Measurements from ENCODE around the gene ASL. TPM values are rescaled to one million over a fixed set of nuclear protein-coding genes. Genes with fewer than 3 reads are reported as not detected.
A peak's percentile ranks its signal among the peaks of the same experiment; 100 is the strongest.
"Not testable (repeated sequence)": the region's sequence is repeated elsewhere in the genome, so short reads cannot be mapped to it uniquely, and the experiment has no call there.

Gene ASL
- total RNA-seq: 1 to 10 TPM; 4.3 to 8.6 (median 6.6) TPM
- polyA plus RNA-seq: 10 to 100 TPM in 1 of 3 donors, 1 to 10 TPM in 2; 3.3 to 32.9 (median 6.5) TPM
- long read RNA-seq, donor 1, partial matches to known transcripts: 4 of 9 reads
- long read RNA-seq, donor 1, other reads (novel, unspliced or antisense): 2 of 9 reads
- long read RNA-seq, donor 2, partial matches to known transcripts: 1 of 9 reads
- long read RNA-seq, donor 2, other reads (novel, unspliced or antisense): 4 of 9 reads

- H3K27me3 ChIP-seq (ENCODE audit: insufficient read depth in 3 of 3, low read length in 2 of 3): no peaks in the 10 kb centered on the region
- WGBS, 3 donors: 0 to 1% (median 1%) methylated on average over 42 to 67 of the region's 67 CpGs
- peaks cover 0 to 3% of the 10 kb centered on the region in 2 donors for H3K36me3 ChIP-seq (ENCODE audit: insufficient read depth in 1 of 2, low read depth in 1 of 2)
- H3K4me3 ChIP-seq: peak within 1 kb of the TSS; percentile 95
- H3K9me3 ChIP-seq: no peaks in the 10 kb centered on the region
- DNase-seq (peak; percentile 95 to 96), ATAC-seq (peak; percentile 100)
- peak within 1 kb of the TSS; percentile 79 for H3K27ac ChIP-seq
- peaks cover 8% of the 10 kb centered on the region for H3K4me1 ChIP-seq
- TF ChIP-seq CTCF (IDR thresholded peaks at IDR 0.05): no peak
- intact Hi-C loops (cut with DNase I): loop anchor here (5.0 kb wide), 1 partner anchor 41 kb away; no protein-coding TSS in a partner anchor
Measured at GRCh38 chr7:66075590-66076461, at the start of gene ASL. ASL (plus strand) TSS chr7:66075819; CDS start chr7:66076082, 263 bp downstream.

- H3K9me3 ChIP-seq; intact Hi-C loops (cut with DNase I); ATAC-seq; H3K27ac ChIP-seq; H3K36me3 ChIP-seq (ENCODE audit: insufficient read depth in 1 of 2, low read depth in 1 of 2); H3K27me3 ChIP-seq (ENCODE audit: insufficient read depth in 3 of 3, low read length in 2 of 3); DNase-seq; H3K4me3 ChIP-seq; H3K4me1 ChIP-seq: not testable (repeated sequence)
- 58 to 66% (median 65%) methylated on average over 3 of the region's 3 CpGs for WGBS, 3 donors
Measured at GRCh38 chr7:66028342-66028741, 47.3 kb upstream of the ASL start.

GRCh38 chr7:66033471-66034385 is 41.9 kb upstream of the ASL start:
- Histone ChIP-seq H3K27ac (no peak overlapping the region), H3K36me3 (ENCODE audit: insufficient read depth in 1 of 2, low read depth in 1 of 2) (no peaks in the 10 kb centered on the region), H3K27me3 (ENCODE audit: insufficient read depth in 3 of 3, low read length in 2 of 3) (no peaks in the 10 kb centered on the region), H3K4me1 (no peaks in the 10 kb centered on the region), H3K9me3 (no peaks in the 10 kb centered on the region), H3K4me3 (no peak overlapping the region)
- 67 to 72% (median 71%) methylated on average over 7 of the region's 7 CpGs for WGBS, 3 donors
- no peak for TF ChIP-seq CTCF (IDR thresholded peaks at IDR 0.05)
- intact Hi-C loops (cut with DNase I): loop anchor here (10.0 kb wide), 1 partner anchor 381 kb away; no protein-coding TSS in a partner anchor
- DNase-seq (no peak), ATAC-seq (no peak)

- intact Hi-C loops (cut with DNase I): loop anchor here (10.0 kb wide), 1 partner anchor 380 kb away; no protein-coding TSS in a partner anchor
- H3K27ac ChIP-seq; H3K9me3 ChIP-seq; ATAC-seq; H3K4me1 ChIP-seq; H3K36me3 ChIP-seq (ENCODE audit: insufficient read depth in 1 of 2, low read depth in 1 of 2); H3K27me3 ChIP-seq (ENCODE audit: insufficient read depth in 3 of 3, low read length in 2 of 3); H3K4me3 ChIP-seq; DNase-seq: not testable (repeated sequence)
- 35 to 55% (median 48%) methylated on average over 1 of the region's 1 CpG for WGBS, 3 donors
Measured at GRCh38 chr7:66034436-66035010, 41.1 kb upstream of the ASL start.

- DNase-seq (no peak), ATAC-seq (no peak)
- Histone ChIP-seq H3K36me3 (ENCODE audit: insufficient read depth in 1 of 2, low read depth in 1 of 2) (no peaks in the 10 kb centered on the region), H3K4me1 (no peaks in the 10 kb centered on the region), H3K27me3 (ENCODE audit: insufficient read depth in 3 of 3, low read length in 2 of 3) (no peaks in the 10 kb centered on the region), H3K9me3 (no peaks in the 10 kb centered on the region), H3K4me3 (no peak overlapping the region), H3K27ac (no peak overlapping the region)
- TF ChIP-seq CTCF (IDR thresholded peaks at IDR 0.05): no peak
- WGBS, 3 donors: 81 to 89% (median 82%) methylated on average over 3 of the region's 3 CpGs
- intact Hi-C loops (cut with DNase I): loop anchor here (10.0 kb wide), 1 partner anchor 378 kb away; no protein-coding TSS in a partner anchor
Measured at GRCh38 chr7:66036382-66036781, 39.2 kb upstream of the ASL start.

Data from psoas muscle (tissue), 8 donors.